Stimulated activated CD4-positive, alpha-beta T cell treated with anti-CD3 and anti-CD28 coated beads, Interleukin-1b, Interleukin-23, amount 100 ng/mL, for 48 hours (primary cell): ENCODE results near the gene GMPR2.

ENCODE experiments used
- DNase-seq: peaks from one replicate; pipeline ENCODE4 v3.0.0-alpha.2; 2020

Gene GMPR2

GRCh38 chr14:24255438-24255837 is 22.7 kb downstream of the GMPR2 start:
- no peak for DNase-seq

GRCh38 chr14:24255931-24256711 is 23.4 kb downstream of the GMPR2 start:
- DNase-seq = no peak

DNA sequence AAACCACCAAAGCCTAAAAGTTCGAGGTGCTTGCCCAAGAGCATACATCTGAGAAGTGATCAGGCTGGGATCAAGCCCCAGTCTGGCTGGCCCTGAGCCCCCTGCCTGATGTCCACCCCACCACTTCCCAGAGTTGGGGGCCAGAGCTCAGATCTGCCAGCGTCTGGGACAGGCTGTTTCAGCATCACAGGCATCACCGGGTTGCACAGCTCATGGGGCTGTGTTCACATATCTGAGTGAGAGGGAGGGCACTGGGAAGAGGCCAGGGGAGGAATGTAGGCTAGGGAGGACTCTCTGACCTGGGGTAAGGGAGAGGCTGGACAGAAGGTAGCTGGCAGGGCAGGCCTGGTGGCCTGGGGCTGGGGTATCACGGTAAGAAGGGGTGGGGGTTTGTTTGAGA is 24.2 kb downstream of the GMPR2 start:
- no peak for DNase-seq

- DNase-seq = no peak
Measured at GRCh38 chr14:24258119-24258518, 25.4 kb downstream of the GMPR2 start.

GRCh38 chr14:24258548-24259265 is 26.0 kb downstream of the GMPR2 start:
- DNase-seq = no peak

DNA sequence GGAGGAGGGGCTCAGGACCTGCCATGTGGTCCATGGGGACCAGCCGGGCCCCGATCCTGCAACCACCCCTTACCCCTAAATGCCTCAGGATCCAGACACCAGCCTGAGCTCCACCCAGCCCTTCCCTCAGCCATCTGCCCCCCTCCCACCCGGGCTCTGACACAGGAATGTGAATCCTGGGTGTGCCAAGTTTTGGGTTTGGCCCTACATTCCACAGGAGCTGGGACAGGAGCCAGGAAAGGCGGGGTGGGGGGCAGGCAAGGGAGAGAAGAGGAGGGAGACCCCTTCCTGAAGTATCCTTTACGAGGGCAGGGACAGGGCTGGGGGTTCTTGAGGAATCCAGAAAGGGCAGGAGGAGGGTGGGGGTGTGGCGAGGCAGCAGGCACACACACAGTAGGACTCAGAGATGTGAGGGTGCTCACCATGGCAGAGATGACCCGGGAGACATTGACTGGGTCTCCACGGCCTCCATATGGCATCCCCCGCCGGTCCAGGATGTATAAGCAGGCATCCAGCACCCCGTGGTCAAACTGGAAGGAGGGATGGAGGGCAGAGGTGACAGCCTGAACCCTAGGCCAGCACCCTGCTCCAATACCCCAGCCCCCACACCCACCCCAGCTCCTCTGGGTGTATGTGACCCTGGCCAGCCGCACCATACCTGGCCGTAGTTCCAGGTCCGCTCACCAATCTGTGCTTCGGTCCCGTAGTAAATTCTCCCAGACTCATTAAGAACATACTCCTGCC is 26.7 kb downstream of the GMPR2 start:
- DNase-seq = no peak

GRCh38 chr14:24260026-24260779 is 27.5 kb downstream of the GMPR2 start:
- no peak for DNase-seq

GRCh38 chr14:24260780-24261157 is 28.0 kb downstream of the GMPR2 start:
- DNase-seq = no peak

- DNase-seq = no peak
Measured at GRCh38 chr14:24261256-24261968, 28.7 kb downstream of the GMPR2 start.

- no peak for DNase-seq
Measured at GRCh38 chr14:24261969-24262327, 29.2 kb downstream of the GMPR2 start.

DNA sequence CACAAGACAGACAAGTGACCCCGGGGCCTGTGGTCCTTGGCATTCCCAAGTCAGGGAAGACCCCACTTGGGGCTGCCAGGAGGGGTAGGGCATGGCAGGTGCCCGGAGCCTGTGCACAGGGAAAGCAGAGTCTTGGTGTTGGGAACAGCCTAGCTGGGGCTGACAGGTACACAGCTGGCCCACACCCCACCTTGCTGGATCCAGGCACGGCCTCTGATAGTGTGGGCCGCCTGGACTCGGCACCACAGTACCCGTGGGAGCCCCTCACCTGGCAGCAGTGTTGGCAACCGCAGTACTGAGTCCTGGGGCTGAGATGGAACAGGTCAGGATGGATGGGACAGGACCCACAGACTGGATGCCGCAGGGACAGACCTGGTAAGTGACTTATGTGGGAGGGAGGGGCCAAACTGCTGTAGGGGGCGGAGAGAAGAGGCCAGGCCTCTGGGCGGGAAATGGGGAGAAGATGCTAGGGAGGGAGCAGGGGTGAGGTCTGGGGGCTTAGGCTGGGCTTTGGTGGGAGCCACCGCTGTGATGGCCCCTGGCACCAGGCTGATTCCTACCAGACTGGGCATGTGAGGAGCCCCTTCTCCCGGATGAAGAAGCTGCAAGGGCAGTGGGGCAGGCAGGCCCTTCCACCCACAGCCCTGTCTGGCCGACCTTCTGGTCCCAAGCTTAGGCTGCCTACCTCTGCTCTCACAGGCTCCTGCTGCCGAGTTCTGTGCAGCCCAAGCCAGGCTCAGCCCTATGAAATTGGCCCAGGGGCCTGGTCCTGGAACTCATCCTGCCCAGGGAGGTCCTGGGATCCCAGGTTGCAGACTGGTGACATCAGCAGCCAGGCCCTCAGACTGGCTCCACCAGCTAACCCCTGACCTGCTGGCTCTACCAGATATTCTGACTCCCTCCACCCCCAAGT is 30.3 kb downstream of the GMPR2 start, which contains the start of gene TGM1:
Gene TGM1 (minus strand): TSS at position 357 of the 913 bp plus-strand sequence. CDS start 825 bp downstream, outside the sequence.
- no peak for DNase-seq

GRCh38 chr14:24263848-24264247 is 31.1 kb downstream of the GMPR2 start:
- DNase-seq = no peak

GRCh38 chr14:24264298-24264697 is 31.6 kb downstream of the GMPR2 start:
- no peak for DNase-seq

DNA sequence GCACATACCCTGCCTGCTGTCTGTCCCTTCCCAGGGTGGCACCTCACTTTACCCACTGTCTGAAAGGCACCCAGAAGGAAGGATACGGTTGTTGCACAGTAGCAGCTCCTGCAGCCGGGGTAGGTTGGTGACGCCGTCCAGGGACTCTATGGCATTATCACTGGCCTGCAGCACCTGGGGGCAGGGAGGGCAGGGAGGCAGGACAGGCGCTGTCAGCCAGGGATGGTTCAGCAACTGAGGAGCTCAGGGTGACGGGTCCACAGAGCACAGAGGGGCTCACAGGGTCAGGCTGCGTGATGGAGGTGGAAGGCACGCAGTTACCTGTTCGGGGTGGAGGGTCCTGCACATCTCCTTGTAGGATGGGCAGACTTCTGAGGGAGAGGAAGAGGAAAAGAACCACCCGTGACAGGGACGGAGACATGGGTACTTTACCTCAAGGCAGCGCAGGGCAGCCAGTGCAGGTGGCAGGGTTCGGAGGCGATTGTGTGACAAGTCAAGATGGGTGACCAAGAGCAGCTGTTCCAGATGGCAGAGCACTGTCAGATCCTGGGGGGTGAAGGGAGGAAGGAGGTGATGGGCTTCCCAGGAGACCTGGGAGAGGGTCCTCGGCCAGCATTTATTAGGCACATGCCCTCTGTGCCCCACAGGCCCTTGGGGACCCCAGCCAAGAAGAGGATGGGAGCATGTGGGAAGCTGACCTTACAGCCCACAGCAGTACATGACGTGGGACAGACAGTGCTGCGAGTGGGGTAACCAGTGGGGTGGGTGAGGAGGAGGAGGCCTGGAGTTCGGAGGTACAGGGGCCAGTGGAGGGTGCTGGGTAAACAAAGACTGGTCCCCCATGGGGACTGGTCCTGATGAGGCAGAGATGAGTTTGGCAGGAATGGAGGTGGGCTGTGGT is 33.9 kb downstream of the GMPR2 start:
- DNase-seq = no peak

GRCh38 chr14:24267516-24267915 is 34.8 kb downstream of the GMPR2 start:
- DNase-seq = no peak

GRCh38 chr14:24268225-24268624 is 35.5 kb downstream of the GMPR2 start:
- no peak for DNase-seq

DNA sequence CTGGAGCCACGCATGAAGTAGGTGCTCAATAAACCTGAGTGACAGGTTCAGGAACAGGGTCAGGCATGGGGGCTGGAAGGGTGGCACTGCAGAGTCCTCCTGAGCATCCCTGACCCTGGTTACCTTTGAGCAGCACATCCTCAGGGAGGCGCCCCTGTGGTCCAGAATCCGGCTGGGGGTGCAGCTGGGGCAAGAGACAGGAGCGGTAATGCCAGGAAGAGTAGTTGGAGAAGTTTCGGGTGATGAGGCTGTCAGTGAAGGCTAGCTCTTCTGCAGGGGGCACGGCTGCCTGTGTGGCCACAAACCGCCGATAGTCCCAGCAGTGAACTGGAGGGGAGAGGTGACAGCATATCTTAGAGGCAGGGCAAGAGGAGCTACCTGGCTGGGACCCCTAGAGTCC is 36.6 kb downstream of the GMPR2 start:
- no peak for DNase-seq

DNA sequence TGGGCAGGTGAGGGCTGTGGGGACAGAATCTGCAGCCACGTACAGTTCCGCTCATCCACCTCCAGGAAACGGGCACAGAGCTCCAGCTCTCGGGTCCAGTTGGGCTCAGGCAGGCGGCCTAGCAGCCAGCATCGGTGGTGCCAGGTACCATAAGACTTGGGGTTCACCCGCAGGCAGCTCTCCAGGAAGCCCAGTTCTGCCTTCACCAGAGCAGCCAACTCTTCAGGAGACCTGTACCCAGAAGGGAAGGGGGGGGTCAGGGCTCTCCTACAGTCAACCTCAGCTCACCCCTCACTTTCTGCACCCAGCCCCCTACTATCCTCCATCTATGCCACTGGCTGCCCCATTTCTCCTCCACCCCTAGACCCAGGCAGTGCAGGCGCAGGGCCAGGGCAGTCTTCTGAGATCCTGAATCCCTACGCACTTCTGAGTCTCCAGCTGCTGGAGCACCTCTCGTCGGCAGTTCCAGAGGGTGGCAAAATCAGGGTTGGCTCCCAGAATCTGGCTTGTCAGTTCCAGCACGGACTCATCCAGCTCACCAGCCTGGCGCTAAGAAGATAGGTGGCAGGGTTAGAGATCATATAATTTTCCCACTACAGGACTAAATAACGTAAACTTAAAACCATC is 37.3 kb downstream of the GMPR2 start:
- DNase-seq = no peak

DNA sequence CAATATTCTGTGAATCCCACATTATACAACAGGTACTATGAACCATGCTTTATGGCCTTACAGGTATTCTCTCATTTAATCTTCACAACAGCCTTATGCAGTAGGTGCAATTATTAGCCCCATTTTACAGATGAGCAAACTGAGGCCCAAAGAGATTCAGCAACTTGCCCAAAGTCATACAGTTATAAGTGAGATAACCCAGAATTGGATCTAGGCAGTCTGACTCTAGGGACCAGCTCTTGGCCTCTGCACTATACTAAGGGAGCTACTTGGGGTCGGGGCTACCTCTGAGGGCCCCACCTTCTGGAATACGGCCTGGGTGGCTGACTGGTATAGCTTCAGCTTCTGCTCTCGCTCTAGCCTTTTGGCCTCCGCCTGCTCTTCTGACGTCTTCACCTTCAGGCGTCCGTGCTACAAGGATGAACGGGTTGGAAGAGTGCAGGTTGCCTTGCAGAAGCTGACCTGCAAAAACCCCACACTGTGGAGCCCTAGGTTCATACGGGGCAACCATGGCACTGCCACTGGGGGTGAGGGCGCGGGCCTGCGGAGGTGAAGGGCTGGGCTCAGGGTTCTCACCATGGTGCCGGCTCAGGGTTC is 37.9 kb downstream of the GMPR2 start:
- no peak for DNase-seq
